ENCODE results near the gene MC3R.

The MC3R gene

DNA sequence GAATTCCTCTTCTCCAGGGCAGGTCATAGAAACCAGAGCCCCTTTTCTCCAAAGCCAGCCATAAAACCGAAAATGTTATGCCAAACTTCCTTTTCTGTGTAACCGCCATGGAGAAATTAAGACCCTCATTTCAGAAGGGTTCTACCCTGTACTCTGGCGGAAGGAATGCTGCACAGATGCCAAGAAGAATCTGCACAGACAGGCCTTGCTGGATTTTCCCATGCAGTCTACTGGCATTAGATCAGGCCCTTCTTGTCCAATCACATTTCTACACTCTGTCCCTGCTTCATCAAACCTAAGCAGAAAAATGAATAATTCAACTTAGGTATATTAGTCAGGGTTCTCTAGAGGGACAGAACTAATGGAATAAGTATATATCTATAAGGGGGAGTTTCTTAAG is 43.2 kb upstream of the MC3R start:
- Histone ChIP-seq H4K8ac (ENCODE audit: low read depth, low read length) (no peak overlapping the region), H2BK15ac (ENCODE audit: low read length) (no peak overlapping the region), H3K4me1 (ENCODE audit: control insufficient read depth in 2 of 2, insufficient read depth in 1 of 2, low read depth in 1 of 2, low read length in 2 of 2) (no peaks in the 10 kb centered on the region), H3K27ac (replicated peaks; ENCODE audit: low read length) (no peak overlapping the region), H3K23ac (ENCODE audit: low read depth, low read length, poor library complexity) (no peak overlapping the region), H2AFZ (ENCODE audit: low read length) (no peak overlapping the region), H3K4me2 (ENCODE audit: insufficient read depth, low read length, poor library complexity, severe bottlenecking) (no peak overlapping the region), H3K36me3 (replicated peaks in 1 of 2; ENCODE audit: control insufficient read depth in 2 of 2, insufficient read depth in 2 of 2, low read length in 2 of 2) (no peaks in the 10 kb centered on the region), H2BK5ac (ENCODE audit: low read length) (no peak overlapping the region), H3K79me1 (ENCODE audit: low read depth, low read length) (no peaks in the 10 kb centered on the region), H3K4me3 (ENCODE audit: low read length in 2 of 2) (no peak overlapping the region), H2BK120ac (ENCODE audit: low read depth, low read length) (no peak overlapping the region), H3K27me3 (ENCODE audit: control insufficient read depth in 3 of 3, insufficient read depth in 3 of 3, low read depth in 1 of 3, low read length in 3 of 3) (no peaks in the 10 kb centered on the region), H4K91ac (ENCODE audit: low read depth, low read length, poor library complexity) (no peak overlapping the region), H3K18ac (ENCODE audit: low read length) (no peak overlapping the region), H3K9ac (ENCODE audit: low read depth, low read length, poor library complexity) (no peak overlapping the region), H3K9me3 (replicated peaks in 1 of 2; ENCODE audit: control insufficient read depth in 2 of 2, insufficient read depth in 1 of 2, low read depth in 1 of 2, low read length in 2 of 2) (peaks cover 4 to 5% of the 10 kb centered on the region in 2 donors), H2BK12ac (ENCODE audit: low read length) (no peak overlapping the region), H2AK5ac (ENCODE audit: low read depth, low read length) (no peak overlapping the region), H3K4ac (ENCODE audit: low read length) (no peak overlapping the region), H3K14ac (ENCODE audit: low read length) (no peak overlapping the region)
- WGBS, 2 donors (ENCODE audit: extremely low coverage in 2 of 2, insufficient read length in 2 of 2, insufficient replicate concordance in 1 of 2) = no CpG with 5 or more reads among the region's 3 CpGs
- DNase-seq (ENCODE audit: low spot score) = no peak

DNA sequence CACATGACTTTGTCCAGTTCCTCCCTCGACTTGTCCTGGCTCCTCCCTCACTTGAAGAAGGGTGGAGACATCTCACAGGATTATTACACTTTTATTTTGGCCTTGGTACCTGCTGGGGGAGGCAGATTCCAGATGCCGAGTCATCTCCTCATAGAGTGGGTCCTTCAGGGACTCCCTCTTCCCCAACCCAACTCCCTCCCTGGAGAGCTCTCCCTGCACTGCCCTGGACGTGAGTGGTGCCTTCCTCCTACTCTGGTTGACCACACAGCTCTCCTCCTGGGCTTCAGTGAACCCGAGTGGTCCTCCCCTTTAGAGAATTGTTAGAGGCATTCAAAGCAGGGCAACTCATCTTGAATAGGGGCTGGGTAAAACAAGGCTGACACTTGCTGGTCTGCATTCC is 40.9 kb upstream of the MC3R start:
- Histone ChIP-seq H3K23ac (ENCODE audit: low read depth, low read length, poor library complexity) (no peak overlapping the region), H2BK5ac (ENCODE audit: low read length) (no peak overlapping the region), H2BK120ac (ENCODE audit: low read depth, low read length) (no peak overlapping the region), H4K8ac (ENCODE audit: low read depth, low read length) (no peak overlapping the region), H2BK12ac (ENCODE audit: low read length) (no peak overlapping the region), H3K4me3 (ENCODE audit: low read length in 2 of 2) (no peak overlapping the region), H4K91ac (ENCODE audit: low read depth, low read length, poor library complexity) (no peak overlapping the region), H3K9ac (ENCODE audit: low read depth, low read length, poor library complexity) (no peak overlapping the region), H3K4me1 (ENCODE audit: control insufficient read depth in 2 of 2, insufficient read depth in 1 of 2, low read depth in 1 of 2, low read length in 2 of 2) (no peaks in the 10 kb centered on the region), H3K9me3 (replicated peaks in 1 of 2; ENCODE audit: control insufficient read depth in 2 of 2, insufficient read depth in 1 of 2, low read depth in 1 of 2, low read length in 2 of 2) (peaks cover 0 to 3% of the 10 kb centered on the region in 2 donors), H2AK5ac (ENCODE audit: low read depth, low read length) (no peak overlapping the region), H2BK15ac (ENCODE audit: low read length) (no peak overlapping the region), H3K14ac (ENCODE audit: low read length) (no peak overlapping the region), H3K4me2 (ENCODE audit: insufficient read depth, low read length, poor library complexity, severe bottlenecking) (no peak overlapping the region), H3K4ac (ENCODE audit: low read length) (no peak overlapping the region), H3K27ac (replicated peaks; ENCODE audit: low read length) (no peak overlapping the region), H3K27me3 (ENCODE audit: control insufficient read depth in 3 of 3, insufficient read depth in 3 of 3, low read depth in 1 of 3, low read length in 3 of 3) (no peaks in the 10 kb centered on the region), H2AFZ (ENCODE audit: low read length) (no peak overlapping the region), H3K18ac (ENCODE audit: low read length) (no peak overlapping the region), H3K36me3 (replicated peaks in 1 of 2; ENCODE audit: control insufficient read depth in 2 of 2, insufficient read depth in 2 of 2, low read length in 2 of 2) (no peaks in the 10 kb centered on the region), H3K79me1 (ENCODE audit: low read depth, low read length) (no peaks in the 10 kb centered on the region)
- no CpG with 5 or more reads among the region's 4 CpGs for WGBS, 2 donors (ENCODE audit: extremely low coverage in 2 of 2, insufficient read length in 2 of 2, insufficient replicate concordance in 1 of 2)
- no peak for DNase-seq (ENCODE audit: low spot score)

DNA sequence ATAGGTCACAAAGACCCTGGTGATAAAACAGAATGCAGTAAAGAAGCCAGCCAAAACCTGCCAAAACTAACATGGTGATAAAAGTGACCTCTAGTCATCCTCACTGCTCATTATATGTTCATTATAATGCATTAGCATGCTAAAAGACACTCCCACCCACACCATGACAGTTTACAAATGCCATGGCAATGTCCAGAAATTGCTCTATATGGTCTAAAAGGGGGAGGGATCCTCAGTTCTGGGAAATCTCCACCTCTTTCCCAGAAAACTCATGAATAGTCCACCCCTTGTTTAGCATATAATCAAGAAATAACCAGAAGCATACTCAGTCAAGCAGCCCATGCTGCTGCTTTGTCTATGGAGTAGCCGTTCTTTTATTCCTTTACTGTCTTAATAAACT is 40.4 kb upstream of the MC3R start:
- no peaks in the 10 kb centered on the region for H3K36me3 ChIP-seq (replicated peaks in 1 of 2; ENCODE audit: control insufficient read depth in 2 of 2, insufficient read depth in 2 of 2, low read length in 2 of 2)
- no peak overlapping the region for H2AK5ac ChIP-seq (ENCODE audit: low read depth, low read length)
- WGBS, 2 donors (ENCODE audit: extremely low coverage in 2 of 2, insufficient read length in 2 of 2, insufficient replicate concordance in 1 of 2) = no CpG with 5 or more reads among the region's 1 CpG
- H3K9me3 ChIP-seq (replicated peaks in 1 of 2; ENCODE audit: control insufficient read depth in 2 of 2, insufficient read depth in 1 of 2, low read depth in 1 of 2, low read length in 2 of 2) = peaks cover 0 to 3% of the 10 kb centered on the region in 2 donors
- no peak overlapping the region for H3K27ac ChIP-seq (replicated peaks; ENCODE audit: low read length)
- H3K79me1 ChIP-seq (ENCODE audit: low read depth, low read length) = no peaks in the 10 kb centered on the region
- no peak overlapping the region for H4K91ac ChIP-seq (ENCODE audit: low read depth, low read length, poor library complexity)
- H3K14ac ChIP-seq (ENCODE audit: low read length) = no peak overlapping the region
- no peak overlapping the region for H2BK15ac ChIP-seq (ENCODE audit: low read length)
- DNase-seq (ENCODE audit: low spot score) = no peak
- H3K4ac ChIP-seq (ENCODE audit: low read length) = no peak overlapping the region
- no peak overlapping the region for H2BK12ac ChIP-seq (ENCODE audit: low read length)
- no peak overlapping the region for H3K9ac ChIP-seq (ENCODE audit: low read depth, low read length, poor library complexity)
- no peaks in the 10 kb centered on the region for H3K4me1 ChIP-seq (ENCODE audit: control insufficient read depth in 2 of 2, insufficient read depth in 1 of 2, low read depth in 1 of 2, low read length in 2 of 2)
- no peak overlapping the region for H2BK120ac ChIP-seq (ENCODE audit: low read depth, low read length)
- no peak overlapping the region for H4K8ac ChIP-seq (ENCODE audit: low read depth, low read length)
- H3K18ac ChIP-seq (ENCODE audit: low read length) = no peak overlapping the region
- H3K4me2 ChIP-seq (ENCODE audit: insufficient read depth, low read length, poor library complexity, severe bottlenecking) = no peak overlapping the region
- H3K23ac ChIP-seq (ENCODE audit: low read depth, low read length, poor library complexity) = no peak overlapping the region
- no peak overlapping the region for H2BK5ac ChIP-seq (ENCODE audit: low read length)
- no peak overlapping the region for H2AFZ ChIP-seq (ENCODE audit: low read length)
- no peaks in the 10 kb centered on the region for H3K27me3 ChIP-seq (ENCODE audit: control insufficient read depth in 3 of 3, insufficient read depth in 3 of 3, low read depth in 1 of 3, low read length in 3 of 3)
- no peak overlapping the region for H3K4me3 ChIP-seq (ENCODE audit: low read length in 2 of 2)

DNA sequence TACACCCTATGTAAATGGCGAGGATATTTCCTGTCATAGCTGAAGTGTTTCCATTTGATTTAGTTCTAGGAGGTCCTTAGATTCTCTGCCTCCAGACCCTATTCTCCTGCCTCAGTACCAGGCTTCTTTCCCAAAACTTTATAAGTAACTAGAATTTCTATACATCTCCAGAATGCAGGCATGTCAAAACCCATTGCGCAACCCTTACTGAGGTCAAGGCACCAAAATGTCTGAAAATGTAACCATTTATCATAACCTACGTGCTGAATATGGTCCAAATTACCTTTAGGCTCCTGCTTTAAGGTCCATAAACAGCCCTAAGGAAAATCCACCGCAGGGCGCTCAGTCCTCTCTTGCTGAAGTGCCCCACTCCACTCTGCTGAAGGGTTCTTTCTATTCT is 37.5 kb upstream of the MC3R start:
- Histone ChIP-seq H3K4me3 (ENCODE audit: low read length in 2 of 2) (no peak overlapping the region), H2AK5ac (ENCODE audit: low read depth, low read length) (no peak overlapping the region), H3K14ac (ENCODE audit: low read length) (no peak overlapping the region), H3K27me3 (ENCODE audit: control insufficient read depth in 3 of 3, insufficient read depth in 3 of 3, low read depth in 1 of 3, low read length in 3 of 3) (no peaks in the 10 kb centered on the region), H3K27ac (replicated peaks; ENCODE audit: low read length) (no peak overlapping the region), H2BK12ac (ENCODE audit: low read length) (no peak overlapping the region), H3K23ac (ENCODE audit: low read depth, low read length, poor library complexity) (no peak overlapping the region), H2BK15ac (ENCODE audit: low read length) (no peak overlapping the region), H3K4ac (ENCODE audit: low read length) (no peak overlapping the region), H3K18ac (ENCODE audit: low read length) (no peak overlapping the region), H2BK5ac (ENCODE audit: low read length) (no peak overlapping the region), H4K91ac (ENCODE audit: low read depth, low read length, poor library complexity) (no peak overlapping the region), H3K4me2 (ENCODE audit: insufficient read depth, low read length, poor library complexity, severe bottlenecking) (no peak overlapping the region), H2BK120ac (ENCODE audit: low read depth, low read length) (no peak overlapping the region), H3K9me3 (replicated peaks in 1 of 2; ENCODE audit: control insufficient read depth in 2 of 2, insufficient read depth in 1 of 2, low read depth in 1 of 2, low read length in 2 of 2) (peaks cover 0 to 3% of the 10 kb centered on the region in 2 donors), H3K36me3 (replicated peaks in 1 of 2; ENCODE audit: control insufficient read depth in 2 of 2, insufficient read depth in 2 of 2, low read length in 2 of 2) (no peaks in the 10 kb centered on the region), H3K9ac (ENCODE audit: low read depth, low read length, poor library complexity) (no peak overlapping the region), H3K79me1 (ENCODE audit: low read depth, low read length) (no peaks in the 10 kb centered on the region), H4K8ac (ENCODE audit: low read depth, low read length) (no peak overlapping the region), H3K4me1 (ENCODE audit: control insufficient read depth in 2 of 2, insufficient read depth in 1 of 2, low read depth in 1 of 2, low read length in 2 of 2) (no peaks in the 10 kb centered on the region), H2AFZ (ENCODE audit: low read length) (no peak overlapping the region)
- WGBS, 2 donors (ENCODE audit: extremely low coverage in 2 of 2, insufficient read length in 2 of 2, insufficient replicate concordance in 1 of 2) = no CpG with 5 or more reads among the region's 5 CpGs
- no peak for DNase-seq (ENCODE audit: low spot score)
